GM12892 (cell line): ENCODE results near the gene ITPRID1. TPM values are rescaled to one million over a fixed set of nuclear protein-coding genes. Genes with fewer than 3 reads are reported as not detected.
"Not testable (repeated sequence)": the region's sequence is repeated elsewhere in the genome, so short reads cannot be mapped to it uniquely, and the experiment has no call there.

Source experiments
- DNase-seq: peaks from one replicate; pipeline ENCODE4 v3.0.0; 2011; ENCODE audit not compliant: insufficient read length
- FAIRE-seq: peaks from 2 replicates; lab custom pipeline; 2011; peaks lifted over from hg19 to GRCh38; lab: Jason Lieb, UNC
- POLR2A ChIP-seq: IDR thresholded peaks from 2 replicates; pipeline ENCODE4 v1.6.1; 2011; ENCODE audit warnings: low read depth, low read length, control low read depth
- POLR2AphosphoS5 ChIP-seq: IDR thresholded peaks from 2 replicates; pipeline ENCODE4 v1.6.1; 2011; ENCODE audit warnings: low read depth, low read length, control low read depth
- TAF1 ChIP-seq: IDR thresholded peaks from 2 replicates; pipeline ENCODE4 v1.6.1; 2011; ENCODE audit warnings: low read depth, mild to moderate bottlenecking, control low read depth, low read length, borderline replicate concordance
- polyA plus RNA-seq: library from polyadenylated mRNA; unstranded; fragments of >200 nt; gene quantifications from one replicate; pipeline ENCODE4 v1.2.1, GENCODE V29; 2012; ENCODE audit warnings: missing spikeins, inconsistent platforms; ENCODE audit not compliant: missing spikeins

Gene ITPRID1
- not detected for polyA plus RNA-seq

DNA sequence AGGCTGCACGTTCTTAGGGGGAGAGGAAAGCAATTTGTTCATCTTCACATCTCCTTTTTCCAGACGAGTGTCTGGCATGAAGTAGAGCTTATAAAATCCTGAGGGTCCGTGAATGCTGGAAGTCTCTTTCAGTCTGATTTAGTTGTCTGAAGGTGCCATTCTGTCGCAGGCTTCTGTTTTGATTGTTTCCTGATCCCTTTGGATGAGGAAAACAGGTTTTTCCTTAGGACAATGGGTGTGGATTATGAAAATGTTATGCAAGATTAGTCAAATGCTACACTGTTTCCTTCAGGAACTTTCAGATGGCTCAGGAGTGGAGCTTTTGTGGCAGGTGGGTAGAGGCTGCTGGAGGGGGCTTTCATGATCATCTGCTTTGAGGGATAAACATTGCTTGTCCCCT is at the start of gene ITPRID1:
TSS of gene ITPRID1 (plus strand) at position 301 of the 400 bp plus-strand sequence. CDS start 38,935 bp downstream, outside the sequence.
- FAIRE-seq (no peak), DNase-seq (no peak)
- no peak for TF ChIP-seq TAF1
- TF ChIP-seq POLR2A = no peak
- TF ChIP-seq POLR2AphosphoS5 = no peak

GRCh38 chr7:31464601-31465000 is 49.3 kb upstream of the ITPRID1 start:
- no peak for DNase-seq
- no peak for FAIRE-seq
- TF ChIP-seq TAF1 (no peak), POLR2AphosphoS5 (no peak), POLR2A (no peak)

DNA sequence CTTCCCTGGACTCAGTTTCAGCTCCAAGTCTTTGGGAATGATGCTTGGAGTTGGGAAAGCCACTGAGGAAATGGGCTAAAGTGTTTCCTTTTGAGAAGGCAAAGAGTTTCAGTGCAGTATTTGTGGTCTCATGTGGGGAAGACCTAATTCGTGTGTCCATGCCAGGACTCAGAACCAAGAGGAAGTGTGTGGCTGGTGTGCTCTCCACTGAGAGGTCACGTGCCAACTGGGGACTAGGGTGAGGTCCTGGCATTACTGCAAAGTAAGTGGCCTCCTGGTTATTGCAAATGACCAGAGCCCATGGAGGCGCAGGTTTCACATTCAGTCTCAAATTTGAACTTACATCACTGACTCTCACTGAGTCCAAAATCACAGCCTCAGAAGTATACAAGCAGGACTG is 48.6 kb upstream of the ITPRID1 start:
- TF ChIP-seq TAF1 = no peak
- no peak for TF ChIP-seq POLR2AphosphoS5
- TF ChIP-seq POLR2A = no peak
- DNase-seq (no peak), FAIRE-seq (no peak)

DNA sequence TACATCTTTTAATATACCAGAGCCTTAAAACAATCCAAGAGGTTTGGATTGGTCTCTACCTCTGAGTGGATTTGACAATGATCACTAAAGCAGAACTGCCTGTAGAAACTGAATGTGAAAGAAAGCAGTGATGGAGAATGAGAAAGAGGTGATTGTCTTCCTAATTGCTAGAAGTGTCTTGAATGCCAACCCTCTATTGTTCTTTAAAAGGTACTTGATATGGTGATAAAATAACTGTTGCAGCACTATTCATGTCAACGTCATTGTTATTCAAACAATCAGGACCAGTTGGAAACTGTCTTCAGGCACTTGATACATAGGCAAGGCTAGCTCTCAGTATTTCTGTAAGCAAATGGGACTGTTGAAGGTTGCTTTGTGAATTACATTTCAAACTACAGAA is 47.9 kb upstream of the ITPRID1 start:
- FAIRE-seq (no peak), DNase-seq (no peak)
- TF ChIP-seq POLR2A (no peak), TAF1 (no peak), POLR2AphosphoS5 (no peak)

GRCh38 chr7:31470883-31471282 is 43.0 kb upstream of the ITPRID1 start:
- not testable (repeated sequence) for DNase-seq, FAIRE-seq

DNA sequence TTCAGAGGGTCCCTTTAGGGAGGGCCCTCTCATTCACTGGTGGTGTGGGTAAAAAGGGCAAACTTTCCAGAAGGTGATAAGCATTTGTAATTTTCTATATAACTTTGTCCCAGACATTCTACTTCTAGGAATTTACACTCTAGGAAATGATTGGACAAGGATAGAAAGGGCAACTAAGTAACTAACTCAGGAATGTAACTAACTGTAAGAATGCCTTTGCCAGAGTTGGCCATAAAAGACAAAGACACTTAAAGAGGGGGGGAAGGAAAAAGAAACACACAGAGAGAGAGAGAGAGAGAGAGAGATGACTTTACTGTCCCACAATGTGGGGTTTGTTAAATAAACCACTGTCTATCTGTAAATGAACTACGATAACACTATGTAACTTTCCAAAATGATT is 38.5 kb upstream of the ITPRID1 start:
- DNase-seq (no peak), FAIRE-seq (no peak)
- TF ChIP-seq TAF1 = no peak
- TF ChIP-seq POLR2A = no peak
- TF ChIP-seq POLR2AphosphoS5 = no peak

- FAIRE-seq (no peak), DNase-seq (no peak)
- TF ChIP-seq TAF1 (no peak), POLR2A (no peak), POLR2AphosphoS5 (no peak)
Measured at GRCh38 chr7:31476073-31476745, 37.7 kb upstream of the ITPRID1 start.

GRCh38 chr7:31476941-31477677 is 36.8 kb upstream of the ITPRID1 start:
- FAIRE-seq (no peak), DNase-seq (no peak)
- TF ChIP-seq TAF1 = no peak
- no peak for TF ChIP-seq POLR2AphosphoS5
- no peak for TF ChIP-seq POLR2A

DNA sequence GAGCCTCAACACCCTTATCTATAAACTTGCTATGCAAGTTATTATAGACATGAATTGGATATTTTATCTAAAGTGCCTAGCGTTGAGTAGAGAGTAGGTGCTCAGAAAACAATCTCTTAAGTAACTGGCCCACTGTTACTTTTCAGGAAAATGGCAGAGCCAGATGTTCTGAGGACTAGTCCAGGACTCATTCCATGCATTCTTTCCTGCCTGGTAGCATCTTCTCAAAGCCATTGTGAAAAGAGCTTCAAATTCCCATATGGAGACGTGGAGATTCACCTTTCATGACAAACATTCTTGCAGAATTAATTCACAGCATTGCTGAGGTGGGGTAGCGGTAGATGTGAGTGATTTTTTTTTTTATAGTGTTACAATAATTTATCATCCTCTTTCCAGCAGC is 35.9 kb upstream of the ITPRID1 start:
- no peak for FAIRE-seq
- TF ChIP-seq POLR2A (no peak), TAF1 (no peak), POLR2AphosphoS5 (no peak)
- no peak for DNase-seq

GRCh38 chr7:31478721-31479120 is 35.2 kb upstream of the ITPRID1 start:
- DNase-seq = no peak
- TF ChIP-seq POLR2A (no peak), POLR2AphosphoS5 (no peak), TAF1 (no peak)
- peak; percentile 82 for FAIRE-seq

- FAIRE-seq (no peak), DNase-seq (no peak)
- TF ChIP-seq POLR2A (no peak), TAF1 (no peak)
Measured at GRCh38 chr7:31487071-31487470, 26.8 kb upstream of the ITPRID1 start.

GRCh38 chr7:31487476-31487875 is 26.4 kb upstream of the ITPRID1 start:
- TF ChIP-seq POLR2A = no peak
- TF ChIP-seq TAF1 = no peak
- TF ChIP-seq POLR2AphosphoS5 = no peak
- DNase-seq (no peak), FAIRE-seq (no peak)
